Activated CD4-positive, alpha-beta T cell treated with anti-CD3 and anti-CD28 coated beads, Interleukin-2, Interleukin-4, amounts not matched to agents 100 ng/mL and 50 ng/mL, durations not matched to agents 16 hours and 8 hours (primary cell): ENCODE data around the gene AP2A2.

Experiments used
- DNase-seq: peaks from one replicate; pipeline ENCODE4 v3.0.0-alpha.2; 2020; ENCODE audit warnings: low spot score

AP2A2 gene

DNA sequence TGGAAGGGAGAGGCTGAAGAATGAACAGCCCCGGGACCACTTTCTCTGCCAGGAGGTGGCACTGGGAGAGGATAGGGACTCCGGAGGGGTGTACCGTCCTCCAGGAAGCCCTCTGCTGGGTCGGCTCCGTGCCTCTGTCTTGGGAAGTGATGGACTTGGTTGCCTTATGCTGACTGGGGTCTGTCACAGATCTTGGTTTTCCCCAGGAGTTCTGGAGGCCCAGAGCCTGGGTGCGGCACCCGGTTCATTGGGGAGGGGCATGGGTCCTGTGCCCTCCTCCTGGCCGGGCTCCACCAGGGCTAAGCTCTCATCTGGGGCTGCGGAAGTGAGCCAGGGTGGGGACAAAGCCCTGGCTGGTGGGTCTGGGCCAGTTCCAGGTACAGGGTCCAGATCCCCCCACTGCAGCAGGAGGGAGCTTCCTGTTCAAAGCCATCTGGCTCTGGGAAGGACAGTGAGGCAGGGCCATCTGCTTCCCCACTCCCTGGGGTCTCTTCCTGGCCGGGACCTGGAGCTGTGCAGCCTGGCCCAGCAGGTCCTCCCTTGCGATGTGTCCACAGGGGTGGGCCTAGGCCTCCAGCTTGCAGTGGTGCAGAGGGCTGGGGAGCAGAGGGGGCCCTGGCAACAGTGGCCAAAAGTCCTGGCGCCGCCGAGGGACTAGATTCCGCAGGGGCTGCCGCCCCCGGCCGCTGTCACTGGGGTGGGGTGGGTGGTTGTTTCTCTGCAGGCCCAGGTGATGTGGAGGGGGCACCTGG, 1.1 kb upstream of the AP2A2 start:
- DNase-seq, result no peak

DNA sequence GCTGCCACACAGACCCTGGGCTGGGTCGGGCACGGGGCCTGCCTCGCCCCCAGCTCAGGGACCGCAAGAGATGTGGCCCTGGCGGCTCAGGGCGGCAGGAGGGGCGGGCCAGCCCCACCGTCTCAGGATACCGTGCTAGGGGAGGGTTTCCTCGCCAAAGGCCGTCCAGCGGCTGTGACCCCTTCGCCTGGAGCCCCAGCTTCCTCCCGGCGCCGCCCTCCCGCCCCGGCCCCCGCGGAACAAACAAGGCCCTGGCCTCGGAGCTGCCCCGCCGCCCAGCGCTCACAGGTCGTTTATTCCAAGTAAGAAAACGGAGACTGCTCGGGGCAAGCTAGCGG, 543 bp upstream of the AP2A2 start:
- DNase-seq, result no peak

DNA sequence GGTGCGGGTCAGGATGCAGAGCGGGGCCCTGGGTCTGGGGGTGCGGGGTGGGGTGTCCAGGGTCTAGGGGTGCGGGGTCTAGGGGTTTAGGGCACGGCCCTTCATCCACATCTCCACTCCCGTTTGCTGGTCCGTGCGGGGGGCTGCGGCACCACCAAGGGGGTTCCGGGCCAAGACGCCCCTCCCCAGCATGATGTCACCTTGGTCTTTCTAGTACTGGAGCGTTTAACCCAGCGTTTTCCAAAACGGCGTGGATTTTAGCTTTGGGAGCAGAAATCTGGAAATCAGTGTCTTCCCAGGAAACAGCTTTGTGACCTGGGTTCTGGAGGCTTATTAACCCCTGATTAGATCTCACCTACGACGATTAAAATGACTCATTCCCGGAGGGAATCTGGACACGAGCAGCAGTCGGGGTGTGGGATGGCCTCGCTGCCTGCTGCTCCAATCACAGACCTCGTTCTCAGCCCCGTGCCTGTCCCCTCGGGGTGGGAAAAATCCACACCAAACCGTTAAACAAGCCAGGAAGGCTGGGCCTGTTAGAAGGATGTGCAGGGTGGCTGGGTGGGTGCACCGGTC, 759 bp downstream of the AP2A2 start:
- no peak for DNase-seq

DNA sequence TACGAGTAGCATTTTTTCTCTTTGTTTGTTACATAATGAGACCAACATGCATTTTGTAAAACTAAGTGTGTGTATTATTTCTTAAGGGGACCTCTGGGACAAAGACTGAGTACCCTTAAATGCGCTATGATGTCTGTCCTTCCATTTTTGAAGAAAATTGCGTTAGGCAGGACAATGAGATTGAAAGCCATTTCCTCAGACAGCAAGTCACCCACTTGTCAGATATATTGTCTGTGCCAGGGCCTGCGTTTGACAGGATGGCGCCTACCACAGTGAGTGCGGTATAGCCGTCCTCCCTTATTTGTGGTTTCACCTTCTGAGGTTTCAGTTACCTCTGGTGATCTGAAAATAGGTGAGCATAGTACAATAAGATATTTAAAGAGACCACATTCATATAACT, 2.2 kb downstream of the AP2A2 start:
- DNase-seq, result peak; percentile 42

DNA sequence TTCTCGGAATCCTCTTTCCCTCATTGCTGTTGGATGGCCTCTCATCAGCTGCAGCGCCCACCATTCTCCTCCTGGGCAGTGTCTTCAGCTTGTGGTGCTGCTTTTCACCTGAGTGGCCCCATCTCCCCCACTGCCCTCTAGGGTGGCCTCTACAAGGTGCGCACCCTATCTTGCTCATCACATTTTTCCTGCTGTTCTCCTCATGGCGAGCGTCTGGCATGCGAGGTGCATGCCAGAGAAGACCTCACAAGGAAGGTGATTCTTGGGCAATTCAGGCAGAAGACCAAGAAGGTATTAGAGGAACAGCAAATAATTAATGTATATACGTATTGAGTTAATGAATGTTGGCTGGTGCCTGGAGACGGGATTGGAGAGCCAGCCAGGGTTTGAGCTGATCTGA, 3.1 kb downstream of the AP2A2 start:
- DNase-seq, result no peak

DNA sequence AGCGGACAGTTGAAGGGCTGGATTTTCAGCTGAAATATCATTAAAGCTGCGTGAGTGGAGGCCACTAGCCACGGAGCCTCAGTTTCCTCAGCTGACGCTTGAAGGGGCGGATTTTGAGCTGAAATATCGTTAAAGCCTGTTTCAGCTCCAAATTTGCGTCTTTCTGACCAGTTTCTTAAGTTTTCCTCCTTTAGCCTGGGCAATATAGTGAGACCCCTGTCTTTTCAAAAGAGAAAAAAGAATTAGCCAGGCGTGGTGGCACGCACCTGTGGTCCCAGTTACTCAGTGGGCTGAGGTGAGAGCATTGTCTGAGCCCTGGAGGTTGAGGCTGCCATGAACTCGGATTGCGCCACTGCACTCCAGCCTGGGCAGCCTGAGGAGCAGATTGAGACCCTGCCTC, 3.7 kb downstream of the AP2A2 start:
- no peak for DNase-seq

DNA sequence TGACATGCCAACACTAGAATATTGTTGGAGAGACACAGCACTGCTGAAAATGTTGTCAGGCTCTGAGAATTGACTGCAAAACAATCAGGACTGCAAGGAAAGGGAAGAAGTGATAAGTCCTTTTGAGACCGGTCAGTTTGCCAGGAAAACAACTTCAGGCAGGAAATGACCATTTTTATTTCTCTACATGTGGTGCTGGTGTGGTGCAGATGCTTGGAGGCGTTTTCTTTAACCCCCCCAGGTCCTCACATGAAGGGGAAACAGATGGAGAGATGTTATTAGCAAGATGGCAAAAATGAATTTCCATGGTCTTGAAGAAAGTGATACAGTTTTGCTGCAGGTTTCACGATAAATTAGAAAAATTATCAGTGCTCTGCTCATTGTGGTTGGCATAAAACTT, 5.7 kb downstream of the AP2A2 start:
- DNase-seq, result no peak

DNA sequence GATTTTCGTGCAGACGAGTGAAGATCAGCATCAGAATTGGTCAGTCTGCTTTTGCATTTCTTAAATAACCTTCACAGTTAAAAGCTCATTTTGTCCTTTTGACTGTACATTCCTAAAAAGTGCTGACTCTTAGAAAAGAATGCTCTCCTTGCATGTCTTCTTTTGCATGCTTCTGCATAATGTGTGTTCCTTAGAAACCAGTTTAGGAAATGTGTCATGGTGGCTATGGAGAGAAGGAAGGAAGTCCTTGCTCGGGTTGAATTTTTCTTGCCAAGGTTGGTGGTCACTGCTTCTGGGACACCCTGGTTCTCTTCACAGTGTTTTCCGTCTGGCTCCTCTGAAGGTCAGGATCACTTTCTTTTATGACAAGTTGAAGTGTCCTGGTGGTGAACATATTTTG, 6.8 kb downstream of the AP2A2 start:
- DNase-seq, result no peak

DNA sequence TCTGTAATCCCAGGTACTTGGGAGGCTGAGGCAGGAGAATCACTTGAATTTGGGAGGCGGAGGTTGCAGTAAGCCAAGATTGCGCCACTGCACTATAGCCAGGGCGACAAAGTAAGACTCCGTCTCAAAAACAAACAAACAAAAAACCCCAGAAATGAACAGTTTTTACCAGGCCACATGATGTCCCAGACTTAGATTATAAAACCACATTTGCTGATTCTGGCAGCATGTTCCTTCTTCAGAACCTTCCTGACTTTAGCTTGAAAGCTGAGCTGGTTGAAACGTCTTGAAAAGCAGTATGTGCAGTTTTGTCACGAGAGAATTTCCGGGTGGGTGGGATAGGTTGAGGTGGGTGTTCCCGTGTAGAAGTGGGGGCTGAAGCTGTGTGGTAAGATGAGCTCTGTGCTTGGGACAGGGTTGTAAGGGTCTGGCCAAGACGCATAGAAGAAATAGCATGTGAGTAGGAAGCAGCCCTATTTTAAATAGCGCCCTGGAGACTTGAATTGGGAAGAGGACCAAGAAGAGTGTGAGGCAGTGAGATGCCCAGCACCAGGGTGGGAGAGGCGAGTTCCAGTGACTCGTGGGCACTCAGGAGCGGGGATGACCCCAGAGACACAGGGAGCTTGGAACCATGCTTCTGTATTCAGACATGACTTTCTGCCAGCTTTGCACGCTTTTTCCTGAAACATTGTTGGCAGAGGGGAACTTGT, 7.6 kb downstream of the AP2A2 start:
- DNase-seq, result no peak

DNA sequence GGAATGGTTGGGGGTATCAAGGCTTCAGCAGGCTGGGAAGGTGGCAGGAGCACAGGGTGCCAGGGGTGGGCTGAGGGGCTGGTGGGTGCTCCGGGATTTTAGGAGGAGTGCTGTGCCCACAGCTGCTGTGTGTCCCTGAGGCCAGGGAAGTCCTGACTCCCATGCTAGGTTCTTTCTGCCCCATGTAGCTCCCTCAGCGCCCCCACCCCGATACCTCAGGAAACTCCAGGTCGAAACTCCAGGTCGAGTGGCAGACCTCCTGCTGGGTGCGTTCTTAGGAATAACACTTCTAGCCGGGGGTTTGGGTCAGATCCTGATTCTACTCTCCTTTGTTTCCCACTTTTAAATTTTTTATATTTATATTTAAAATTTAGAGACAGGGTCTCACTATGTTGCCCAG, 8.3 kb downstream of the AP2A2 start:
- no peak for DNase-seq

DNA sequence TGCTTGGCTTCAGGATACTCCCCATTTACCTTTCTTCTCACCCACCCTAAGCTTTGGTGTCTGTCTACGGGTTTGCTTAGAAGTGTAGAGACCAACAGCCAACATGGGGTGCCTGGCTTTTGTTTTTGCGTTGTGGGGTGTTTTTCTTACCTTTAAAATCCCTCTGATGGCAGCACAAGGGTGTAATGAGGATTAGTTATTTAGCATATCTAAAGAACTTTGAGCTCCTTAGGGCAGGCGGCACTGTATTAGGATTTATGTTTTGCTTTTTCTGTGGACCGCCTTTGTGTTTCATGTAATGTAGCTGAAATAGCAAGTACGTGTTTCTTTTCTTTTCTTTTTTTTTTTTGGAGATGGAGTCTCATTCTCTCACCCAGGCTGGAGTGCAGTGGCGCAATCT, 8.9 kb downstream of the AP2A2 start:
- DNase-seq, result no peak

DNA sequence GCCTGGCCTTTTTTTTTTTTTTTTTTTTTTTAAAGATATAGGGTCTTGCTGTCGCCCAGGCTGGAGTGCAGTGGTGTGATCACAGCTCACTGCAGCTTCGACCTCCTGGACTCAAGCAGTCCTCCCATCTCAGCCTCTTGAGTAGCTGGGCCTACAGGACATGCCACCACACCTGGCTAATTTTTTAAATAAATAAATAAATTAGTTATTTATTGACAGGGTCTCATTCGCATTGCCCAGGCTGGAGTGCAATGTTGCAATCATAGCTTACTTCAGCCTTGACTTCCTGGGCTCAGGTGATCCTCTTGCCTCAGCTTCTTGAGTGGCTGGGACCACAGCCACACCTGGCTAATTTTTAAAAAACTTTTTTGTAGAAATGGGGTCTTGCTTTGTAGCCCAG, 10.5 kb downstream of the AP2A2 start:
- no peak for DNase-seq

DNA sequence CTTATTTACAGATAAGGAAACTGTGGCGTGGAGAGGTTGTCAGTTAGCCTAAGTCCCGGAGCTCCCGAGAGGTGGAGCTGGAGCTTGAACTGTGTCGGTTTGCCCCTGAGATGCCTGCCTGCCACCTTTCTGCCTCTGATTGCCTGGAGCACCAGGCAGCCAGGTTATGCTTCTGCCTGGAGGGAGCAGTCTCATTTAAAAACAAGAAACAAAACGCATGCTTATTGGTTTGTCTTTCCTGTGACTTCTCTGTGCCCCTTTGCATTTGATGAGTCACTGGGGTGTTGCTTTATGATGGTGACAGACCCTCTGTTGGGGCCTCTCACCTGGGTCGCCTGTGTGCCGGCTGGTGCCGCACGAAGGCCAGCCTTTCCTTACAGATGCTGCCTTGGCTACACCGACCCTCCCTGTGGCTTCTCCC, 12.2 kb downstream of the AP2A2 start:
- no peak for DNase-seq

DNA sequence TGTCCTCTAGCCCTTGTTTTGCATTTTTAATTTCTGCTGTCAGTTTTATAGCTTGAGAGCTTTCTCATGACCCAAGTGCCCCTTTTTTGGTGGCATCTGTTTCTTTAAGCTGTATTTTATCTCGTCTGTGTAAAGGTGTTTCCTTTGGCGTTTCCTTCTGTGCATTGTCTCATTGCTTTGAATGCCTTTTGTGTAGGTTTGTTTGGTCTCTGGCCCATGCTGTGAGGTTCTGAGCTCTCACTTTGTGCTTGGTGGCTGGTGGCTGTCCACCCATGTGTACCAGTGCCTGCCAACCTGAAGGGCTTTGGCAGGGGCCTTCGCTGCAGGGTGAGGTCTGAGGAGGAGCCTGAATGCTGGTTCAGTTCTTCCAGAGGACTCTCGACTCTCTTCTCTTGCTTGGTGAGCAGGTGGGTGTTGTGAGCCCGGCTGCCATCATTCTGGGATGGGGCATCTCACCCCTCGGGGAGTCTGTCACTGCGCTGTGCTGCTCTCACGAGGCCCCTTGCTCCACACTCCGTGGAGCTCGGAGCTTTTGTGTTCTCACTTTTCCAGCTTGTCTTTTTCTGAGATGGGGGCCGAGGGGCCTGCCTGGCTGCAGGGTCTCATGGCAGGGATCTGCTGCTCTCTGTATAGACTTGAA, 14.9 kb downstream of the AP2A2 start:
- DNase-seq, result no peak

DNA sequence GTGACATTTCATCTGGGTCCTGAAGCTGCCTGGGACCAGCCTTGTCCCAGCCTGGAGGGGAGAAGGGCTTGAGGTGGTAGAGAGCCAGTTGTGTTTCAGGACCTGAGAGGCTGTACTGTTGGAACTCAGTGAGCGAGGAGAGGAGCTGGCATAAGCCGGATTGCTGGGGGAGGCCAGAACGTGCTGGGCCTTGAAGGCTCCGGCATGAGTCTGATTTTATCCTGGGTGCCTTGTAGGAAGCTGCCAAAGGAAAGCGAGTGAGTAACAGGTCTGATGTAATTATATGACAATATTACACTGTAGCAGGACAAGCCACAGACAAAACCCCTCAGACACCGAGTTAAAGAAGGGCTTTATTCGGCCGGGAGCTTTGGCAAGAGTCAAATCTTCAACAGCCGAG, 17.2 kb downstream of the AP2A2 start:
- DNase-seq, result no peak

DNA sequence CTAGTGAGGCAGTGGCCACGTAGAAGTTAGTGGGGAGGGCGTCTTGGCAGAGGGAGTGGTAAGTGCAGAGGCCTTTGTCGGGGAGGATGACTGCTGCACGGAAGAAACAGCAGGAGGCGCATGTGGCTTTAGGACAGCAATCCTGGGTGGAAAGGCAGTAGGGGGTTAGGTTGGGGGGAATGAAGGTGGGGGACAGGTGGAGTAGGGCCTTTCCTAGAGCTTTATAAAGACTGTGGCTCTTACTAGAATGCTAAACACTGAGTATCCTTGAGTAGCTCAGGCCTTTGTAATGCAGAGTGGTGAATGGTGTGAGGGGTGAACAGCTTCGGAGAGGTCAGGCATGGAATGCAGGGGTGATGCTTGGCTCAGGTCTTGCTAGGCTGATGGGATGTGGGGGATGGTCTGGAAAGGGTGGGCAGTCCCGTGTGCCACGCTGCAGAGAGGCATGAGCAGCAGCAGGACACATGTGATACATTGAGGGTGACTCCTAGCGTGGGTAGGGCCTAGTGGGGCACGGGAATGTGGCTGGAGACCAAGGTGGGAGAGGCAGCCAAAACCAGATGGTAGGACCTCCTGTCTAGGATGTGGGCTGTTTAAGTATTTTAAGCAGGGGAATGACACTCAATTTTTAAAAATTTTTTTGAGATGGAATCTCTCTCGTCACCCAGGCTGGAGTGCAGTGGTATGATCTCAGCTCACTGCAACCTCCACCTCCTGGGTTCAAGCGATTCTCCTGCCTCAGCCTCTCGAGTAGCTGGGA, 19.2 kb downstream of the AP2A2 start:
- no peak for DNase-seq

DNA sequence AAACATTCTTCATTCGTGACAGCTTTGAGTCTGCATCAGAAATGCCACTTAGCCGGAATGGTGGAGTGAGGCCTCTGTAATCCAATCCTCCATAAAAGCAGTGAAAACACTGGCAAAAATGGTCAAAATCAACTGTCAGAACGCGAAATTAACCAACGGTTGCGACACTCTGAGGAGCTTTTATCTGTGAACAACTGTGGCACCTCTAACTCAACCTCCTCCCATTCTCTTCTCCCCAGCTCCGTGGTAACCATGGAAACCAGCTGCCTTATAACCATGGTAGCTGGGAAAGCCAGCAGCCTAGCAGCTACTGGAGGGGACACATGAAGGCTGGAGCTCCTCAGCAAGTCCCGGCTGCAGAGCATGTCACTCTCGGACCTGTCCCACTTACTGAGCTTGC, 20.3 kb downstream of the AP2A2 start:
- no peak for DNase-seq

DNA sequence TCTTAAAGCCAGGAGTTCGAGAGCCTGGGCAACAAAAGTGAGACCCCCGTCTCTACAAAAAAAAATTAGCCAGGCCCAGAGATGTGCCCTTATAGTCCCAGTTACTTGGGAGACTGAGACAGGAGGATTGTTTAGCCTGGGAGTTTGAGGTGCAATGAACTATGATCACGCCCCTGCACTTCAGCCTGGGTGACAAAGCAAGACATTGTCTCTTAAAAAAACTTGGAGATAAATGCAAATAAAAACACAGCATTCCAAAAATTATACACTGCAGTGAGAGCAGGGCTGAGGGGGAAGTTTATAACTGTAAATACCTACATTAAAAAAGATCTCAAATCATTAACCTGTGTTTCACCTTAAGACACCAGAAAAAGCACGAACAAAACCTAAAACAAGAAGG, 22.1 kb downstream of the AP2A2 start:
- no peak for DNase-seq

DNA sequence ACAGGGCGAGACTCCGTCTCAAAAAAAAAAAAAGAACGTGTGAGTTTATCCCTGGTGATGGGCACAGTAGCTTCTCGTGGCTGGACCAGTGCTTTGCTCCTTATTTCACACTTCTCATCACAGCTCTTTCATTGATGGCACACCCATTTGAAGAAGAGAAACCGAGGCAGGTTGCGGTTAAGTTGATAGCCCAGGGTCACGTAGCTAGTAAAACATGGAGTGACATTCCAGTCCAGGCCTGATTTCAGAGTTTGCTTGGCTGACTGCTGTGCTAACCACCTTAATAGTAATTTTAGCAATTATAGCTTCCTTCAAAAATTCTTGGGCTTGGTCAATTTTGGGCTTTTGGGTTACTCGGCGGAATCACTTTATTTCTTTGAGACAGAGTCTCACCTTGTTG, 25.8 kb downstream of the AP2A2 start:
- DNase-seq, result no peak

DNA sequence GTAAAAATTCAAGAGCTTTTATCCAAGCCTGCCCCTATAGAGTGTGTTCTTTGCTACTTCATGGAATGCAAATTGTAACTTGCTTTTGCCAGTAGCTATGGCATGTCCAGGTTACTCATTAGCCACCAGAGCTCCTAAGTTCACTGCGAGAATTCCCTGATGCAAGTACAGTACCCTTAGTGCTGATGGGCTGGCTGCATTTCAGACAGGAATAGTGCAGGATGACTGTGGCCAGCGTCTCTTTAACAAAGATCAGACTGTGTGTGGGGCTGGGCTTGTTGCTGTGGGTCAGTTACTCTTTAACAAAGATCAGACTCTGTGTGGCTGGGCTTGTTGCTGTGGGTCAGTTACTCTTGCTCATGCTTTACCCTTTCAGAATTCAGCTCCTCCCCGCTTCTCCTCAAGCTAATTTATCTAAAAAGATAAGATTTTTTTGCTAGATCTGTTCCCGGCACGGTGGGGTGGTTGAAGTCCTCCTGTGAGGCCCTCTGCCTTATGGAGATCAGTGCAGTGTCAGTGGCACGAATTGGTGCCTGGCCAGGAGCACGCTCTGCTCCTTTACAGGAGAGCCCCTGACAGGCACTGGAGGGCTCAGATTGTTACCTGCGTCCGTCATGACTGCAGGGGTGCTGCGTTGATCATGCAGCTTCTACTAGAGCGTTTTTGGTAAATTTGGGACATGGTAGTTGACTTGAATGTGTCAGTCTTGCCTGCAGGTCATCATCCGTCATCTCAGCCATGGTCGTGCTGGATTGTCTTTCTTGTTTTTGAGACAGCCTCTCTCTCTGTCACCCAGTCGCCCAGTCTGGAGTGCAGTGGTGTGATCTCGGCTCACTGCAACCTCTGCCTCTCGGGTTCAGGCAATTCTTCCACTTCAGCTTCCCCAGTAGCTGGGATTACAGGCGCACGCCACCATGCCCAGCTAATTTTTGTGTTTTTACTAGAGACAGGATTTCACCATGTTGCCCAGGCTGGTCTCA, 27.0 kb downstream of the AP2A2 start:
- DNase-seq, result no peak

DNA sequence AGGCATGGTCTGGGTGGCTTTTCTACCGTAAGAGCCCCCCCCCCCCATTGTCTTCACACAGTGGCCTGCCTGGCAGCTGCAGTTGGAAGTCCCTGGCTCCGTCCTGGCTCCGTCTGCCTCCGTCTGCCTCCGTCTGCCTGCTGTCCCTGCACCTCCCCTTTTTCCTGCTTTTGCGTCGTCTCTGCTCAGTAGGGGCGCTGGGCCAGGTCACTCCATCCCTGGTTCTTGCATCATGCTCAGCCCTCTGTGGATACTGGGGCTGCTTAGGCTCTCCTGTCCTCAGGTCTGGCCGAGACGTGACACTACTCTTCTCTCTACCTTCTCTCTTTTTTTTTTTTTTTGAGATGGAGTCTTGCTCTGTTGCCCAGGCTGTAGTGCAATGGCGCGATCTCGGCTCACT, 27.8 kb downstream of the AP2A2 start:
- no peak for DNase-seq
